ENCODE measurements around the gene ITGAX.
"Not testable (repeated sequence)": the region's sequence is repeated elsewhere in the genome, so short reads cannot be mapped to it uniquely, and the experiment has no call there.

ITGAX gene

DNA sequence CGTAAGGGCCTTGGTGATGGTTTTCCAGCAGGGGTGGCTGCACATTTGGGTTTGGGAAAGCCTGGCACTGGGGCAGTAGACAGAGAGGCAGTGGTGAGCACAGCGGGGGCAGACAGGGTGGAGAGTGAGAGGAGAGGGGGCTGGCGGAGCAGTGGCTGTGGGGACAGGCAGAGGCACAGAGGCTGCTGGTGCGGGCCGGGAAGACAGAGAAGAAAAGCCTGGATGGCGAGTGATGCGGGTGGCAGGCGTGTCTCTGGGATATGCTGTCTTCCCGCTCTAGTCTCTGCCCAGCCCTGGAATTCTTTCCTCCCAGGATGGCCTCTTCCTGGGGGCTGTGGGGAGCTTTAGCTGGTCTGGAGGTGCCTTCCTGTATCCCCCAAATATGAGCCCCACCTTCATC, 55.1 kb downstream of the ITGAX start:
- DNase-seq (ENCODE audit: low read depth) = no peak

DNA sequence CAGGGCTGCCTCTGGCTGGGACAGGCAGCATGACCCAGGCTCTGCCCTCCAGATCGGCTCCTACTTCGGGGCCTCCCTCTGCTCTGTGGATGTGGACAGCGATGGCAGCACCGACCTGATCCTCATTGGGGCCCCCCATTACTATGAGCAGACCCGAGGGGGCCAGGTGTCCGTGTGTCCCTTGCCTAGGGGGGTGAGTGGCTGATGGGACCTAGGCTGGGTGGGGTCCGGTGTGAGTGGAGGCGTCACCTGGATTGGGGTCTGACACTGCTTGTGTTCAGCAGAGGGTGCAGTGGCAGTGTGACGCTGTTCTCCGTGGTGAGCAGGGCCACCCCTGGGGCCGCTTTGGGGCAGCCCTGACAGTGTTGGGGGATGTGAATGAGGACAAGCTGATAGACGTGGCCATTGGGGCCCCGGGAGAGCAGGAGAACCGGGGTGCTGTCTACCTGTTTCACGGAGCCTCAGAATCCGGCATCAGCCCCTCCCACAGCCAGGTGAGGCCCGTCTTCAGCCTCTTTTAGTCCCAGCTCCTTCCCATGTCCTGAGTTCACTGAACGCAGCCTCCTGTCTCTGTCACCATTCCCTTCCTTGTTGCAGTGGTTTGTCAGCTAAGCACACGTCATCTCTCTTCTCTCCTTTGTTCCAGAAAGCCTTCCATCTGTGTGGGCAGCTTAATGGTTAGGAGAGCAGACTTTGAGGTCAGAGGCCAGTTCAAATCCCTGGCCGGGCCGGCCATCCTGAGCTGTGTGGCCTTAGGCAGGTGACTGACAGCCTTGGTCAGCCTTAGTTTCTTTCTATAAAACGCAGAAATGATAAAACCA, 56.3 kb downstream of the ITGAX start:
- no peak for DNase-seq (ENCODE audit: low read depth)

DNA sequence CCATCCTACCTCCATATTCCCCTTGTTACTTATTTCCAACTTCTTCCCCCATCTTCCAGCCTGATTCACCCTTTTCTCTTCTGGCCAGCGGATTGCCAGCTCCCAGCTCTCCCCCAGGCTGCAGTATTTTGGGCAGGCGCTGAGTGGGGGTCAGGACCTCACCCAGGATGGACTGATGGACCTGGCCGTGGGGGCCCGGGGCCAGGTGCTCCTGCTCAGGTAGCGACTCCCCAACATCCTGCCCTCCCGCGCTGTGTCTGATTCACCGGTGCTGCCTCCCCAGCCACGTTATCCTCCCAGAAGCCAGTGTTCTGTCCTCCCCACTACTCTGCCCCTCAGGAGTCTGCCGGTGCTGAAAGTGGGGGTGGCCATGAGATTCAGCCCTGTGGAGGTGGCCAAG, 57.8 kb downstream of the ITGAX start:
- DNase-seq (ENCODE audit: low read depth) = no peak

DNA sequence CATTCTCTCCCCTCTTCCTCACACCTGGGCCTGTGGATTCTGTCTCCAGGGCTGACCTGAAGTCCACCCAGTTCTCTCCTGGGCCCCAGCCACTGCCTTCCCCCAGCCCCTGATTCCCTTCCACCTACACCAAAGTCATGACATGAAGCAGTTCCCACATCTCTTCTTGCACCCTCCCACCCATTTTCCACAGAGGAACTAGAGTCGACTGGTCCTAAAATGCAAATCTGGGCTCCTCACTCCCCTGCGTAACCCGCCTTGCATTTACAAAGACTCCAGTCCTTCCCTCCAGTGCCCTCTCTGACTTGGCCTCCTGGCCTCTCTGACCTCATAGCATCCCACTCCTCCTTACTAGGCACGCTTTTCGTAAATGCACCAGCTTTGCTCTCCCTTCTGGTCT, 58.4 kb downstream of the ITGAX start:
- DNase-seq (ENCODE audit: low read depth) = no peak

DNA sequence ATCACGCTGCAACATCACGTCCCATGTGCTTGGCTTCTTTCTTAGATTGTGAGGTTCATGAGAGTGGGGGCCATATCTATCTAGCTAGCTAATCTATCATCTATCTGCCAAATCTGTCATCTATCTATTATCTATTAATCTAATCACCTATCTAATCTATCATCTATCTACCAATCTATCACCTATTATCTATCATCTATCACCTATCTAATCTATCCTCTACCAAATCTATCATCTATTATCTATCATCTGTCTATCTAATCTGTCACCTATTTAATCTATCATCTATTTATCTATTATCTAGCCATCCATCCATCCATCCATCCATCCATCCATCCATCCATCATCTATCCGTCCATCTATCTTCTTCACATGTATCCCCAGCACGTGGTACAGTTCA, 59.0 kb downstream of the ITGAX start:
- no peak for DNase-seq (ENCODE audit: low read depth)

DNA sequence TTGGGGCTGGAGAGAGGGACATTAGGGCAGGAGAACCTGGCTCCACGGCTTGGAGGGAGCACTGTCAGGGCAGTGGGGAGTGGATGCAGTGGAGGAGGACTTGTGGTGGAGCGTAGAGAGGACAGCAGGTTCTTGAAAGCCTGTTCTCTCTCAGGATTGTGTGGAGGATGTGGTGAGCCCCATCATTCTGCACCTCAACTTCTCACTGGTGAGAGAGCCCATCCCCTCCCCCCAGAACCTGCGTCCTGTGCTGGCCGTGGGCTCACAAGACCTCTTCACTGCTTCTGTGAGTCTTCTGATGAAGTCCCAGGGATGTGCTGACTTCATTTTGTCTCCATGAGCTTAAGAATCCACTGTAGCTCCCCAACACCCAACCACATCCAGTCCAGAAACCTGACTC, 59.7 kb downstream of the ITGAX start:
- no peak for DNase-seq (ENCODE audit: low read depth)

DNA sequence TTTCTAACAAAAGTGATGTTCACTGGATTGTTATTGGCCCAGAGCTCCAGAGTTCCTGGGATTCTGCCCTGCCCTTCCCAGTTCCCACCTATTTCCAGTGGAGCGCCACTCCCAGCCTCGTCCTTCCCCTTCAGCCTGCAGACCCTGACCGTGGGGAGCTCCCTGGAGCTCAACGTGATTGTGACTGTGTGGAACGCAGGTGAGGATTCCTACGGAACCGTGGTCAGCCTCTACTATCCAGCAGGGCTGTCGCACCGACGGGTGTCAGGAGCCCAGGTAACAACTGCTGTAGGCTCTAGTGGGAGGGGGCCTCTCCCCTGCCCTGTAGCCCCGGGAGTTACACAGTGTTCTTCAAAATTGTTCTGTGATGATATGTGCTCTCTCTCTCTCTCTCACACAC, 61.4 kb downstream of the ITGAX start:
- DNase-seq (ENCODE audit: low read depth) = no peak

DNA sequence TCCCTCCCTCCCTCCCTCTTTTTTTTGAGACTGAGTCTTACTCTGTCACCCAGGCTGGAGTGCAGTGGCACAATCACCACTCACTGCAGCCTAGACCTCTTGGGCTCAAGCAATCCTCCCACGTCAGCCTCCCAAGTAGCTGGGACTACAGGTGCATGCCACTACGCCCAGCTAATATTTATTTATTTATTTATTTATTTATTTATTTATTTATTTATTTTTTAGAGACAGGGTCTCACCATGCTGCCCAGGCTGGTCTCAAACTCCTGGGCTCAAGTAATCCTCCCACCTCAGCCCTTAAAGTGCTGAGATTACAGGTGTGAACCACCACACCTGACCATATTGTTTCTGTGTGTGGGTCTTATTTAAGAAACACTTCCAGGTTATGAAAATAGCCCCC, 62.1 kb downstream of the ITGAX start:
- DNase-seq (ENCODE audit: low read depth) = not testable (repeated sequence)

DNA sequence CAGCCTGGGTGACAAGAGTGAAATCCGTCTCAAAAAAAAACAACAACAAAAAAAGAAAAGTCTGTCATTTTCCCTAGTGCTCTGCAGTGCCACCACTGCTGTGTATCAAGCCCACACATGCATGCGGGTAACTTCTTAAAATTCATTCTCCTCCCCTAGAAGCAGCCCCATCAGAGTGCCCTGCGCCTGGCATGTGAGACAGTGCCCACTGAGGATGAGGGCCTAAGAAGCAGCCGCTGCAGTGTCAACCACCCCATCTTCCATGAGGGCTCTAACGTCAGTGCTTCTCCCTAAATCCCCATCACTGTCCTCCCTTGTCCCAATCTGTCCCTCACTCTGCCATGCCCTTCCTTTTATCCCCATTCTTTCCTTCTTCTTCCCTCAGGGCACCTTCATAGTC, 62.9 kb downstream of the ITGAX start:
- no peak for DNase-seq (ENCODE audit: low read depth)

DNA sequence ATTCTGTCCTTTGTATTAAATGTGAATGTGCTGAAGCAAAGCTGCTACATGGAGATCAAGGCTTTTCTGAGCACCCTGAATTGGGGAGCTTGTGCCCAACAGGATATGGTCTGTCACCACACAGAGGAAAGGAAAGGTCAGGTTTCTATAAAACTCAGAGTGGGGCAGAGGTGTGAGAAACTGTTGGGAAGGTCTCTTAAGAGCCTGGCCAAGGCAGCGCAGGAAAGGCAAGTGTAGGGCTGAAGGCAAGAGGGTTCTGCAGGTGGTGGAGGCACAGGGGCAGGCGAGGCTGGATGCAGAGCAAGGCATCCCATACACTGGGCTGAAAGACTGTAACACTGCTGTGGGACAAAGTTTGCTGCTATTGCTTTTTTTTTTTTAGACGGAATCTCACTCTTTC, 65.1 kb downstream of the ITGAX start:
- no peak for DNase-seq (ENCODE audit: low read depth)

DNA sequence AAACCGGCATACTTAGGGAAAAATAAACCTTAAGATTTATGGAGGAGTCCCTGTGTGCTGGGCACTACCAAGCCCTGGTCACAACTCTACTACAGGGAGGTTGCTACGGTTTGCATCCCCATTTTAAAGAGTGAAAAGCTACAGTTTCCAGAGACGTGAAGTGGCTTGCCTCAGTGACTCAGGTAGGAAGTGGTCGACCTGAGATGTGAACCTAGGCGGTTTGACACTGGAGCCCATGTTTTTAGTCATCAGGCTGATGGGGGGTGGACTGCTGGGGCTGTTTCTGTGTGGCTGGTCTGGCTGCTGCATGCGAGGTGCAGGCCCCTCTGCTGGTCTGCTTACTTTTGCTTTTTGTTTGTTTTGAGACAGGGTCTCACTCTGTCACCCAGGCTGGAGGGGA, 66.6 kb downstream of the ITGAX start:
- no peak for DNase-seq (ENCODE audit: low read depth)

DNA sequence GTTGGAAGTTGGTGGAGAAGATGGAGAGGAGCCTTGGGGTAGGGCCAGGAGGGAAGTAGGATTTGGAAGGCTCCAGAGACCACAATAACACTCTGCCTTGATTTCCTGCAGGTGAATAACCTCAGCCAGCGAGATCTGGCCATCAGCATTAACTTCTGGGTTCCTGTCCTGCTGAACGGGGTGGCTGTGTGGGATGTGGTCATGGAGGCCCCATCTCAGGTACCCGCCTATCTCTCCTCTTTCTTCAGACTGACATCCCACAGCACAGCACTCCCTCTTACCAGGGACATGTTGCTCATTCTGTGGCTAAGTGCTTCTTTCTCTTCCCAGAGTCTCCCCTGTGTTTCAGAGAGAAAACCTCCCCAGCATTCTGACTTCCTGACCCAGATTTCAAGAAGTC, 68.3 kb downstream of the ITGAX start:
- DNase-seq (ENCODE audit: low read depth) = no peak

DNA sequence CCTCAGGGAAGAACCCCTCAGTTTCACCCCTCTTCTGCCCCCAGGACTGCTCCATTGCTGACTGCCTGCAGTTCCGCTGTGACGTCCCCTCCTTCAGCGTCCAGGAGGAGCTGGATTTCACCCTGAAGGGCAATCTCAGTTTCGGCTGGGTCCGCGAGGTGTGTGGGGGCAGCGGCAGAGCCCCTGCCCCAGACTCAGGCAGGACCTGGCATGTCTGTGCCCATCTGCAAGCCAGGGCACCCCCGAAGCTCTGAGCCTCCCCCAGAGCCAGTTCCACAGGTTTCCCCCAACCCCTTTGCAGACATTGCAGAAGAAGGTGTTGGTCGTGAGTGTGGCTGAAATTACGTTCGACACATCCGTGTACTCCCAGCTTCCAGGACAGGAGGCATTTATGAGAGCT, 68.8 kb downstream of the ITGAX start:
- DNase-seq (ENCODE audit: low read depth) = no peak

DNA sequence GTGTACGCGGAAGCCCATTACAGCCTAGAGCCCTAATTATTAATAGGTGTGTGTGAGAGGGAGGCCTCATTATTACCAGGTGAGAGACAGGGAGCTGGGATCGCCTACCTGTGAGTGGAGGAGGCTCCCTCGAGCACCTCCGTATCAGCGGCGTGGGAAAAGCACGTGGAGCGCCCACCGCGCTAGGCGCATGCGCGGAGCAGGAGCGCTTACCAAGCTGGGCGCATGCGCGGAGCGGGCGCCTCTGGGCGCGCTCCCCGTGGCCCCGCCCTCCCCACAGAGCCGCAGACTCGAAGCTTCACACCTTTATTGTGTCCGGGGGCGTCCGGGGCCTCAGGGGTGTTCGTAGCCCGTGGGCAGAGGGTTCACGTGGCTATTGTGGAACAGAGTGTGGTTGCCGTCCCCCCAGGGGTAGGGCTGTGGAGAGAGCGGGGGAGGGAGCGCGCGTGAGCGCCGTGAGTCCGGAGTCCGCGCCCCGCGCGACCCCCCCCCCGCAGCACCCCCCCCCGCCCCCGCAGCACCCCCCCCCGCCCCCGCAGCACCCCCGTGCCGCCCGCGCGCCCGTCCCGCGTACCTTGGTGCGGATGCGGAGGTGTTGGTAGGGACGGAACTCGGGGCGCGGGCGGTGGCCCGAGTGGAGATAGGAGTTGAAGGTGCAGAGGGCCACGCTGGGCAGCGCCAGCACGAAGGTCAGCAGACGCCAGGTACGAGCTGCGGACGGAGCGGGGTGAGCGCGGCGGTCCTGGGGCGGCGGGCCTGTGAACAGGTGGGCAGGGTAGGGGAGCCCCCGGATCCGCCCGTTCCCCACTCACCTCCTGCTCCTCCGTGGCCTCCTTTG, 72.7 kb downstream of the ITGAX start:
- peak; percentile 40 for DNase-seq (ENCODE audit: low read depth)

DNA sequence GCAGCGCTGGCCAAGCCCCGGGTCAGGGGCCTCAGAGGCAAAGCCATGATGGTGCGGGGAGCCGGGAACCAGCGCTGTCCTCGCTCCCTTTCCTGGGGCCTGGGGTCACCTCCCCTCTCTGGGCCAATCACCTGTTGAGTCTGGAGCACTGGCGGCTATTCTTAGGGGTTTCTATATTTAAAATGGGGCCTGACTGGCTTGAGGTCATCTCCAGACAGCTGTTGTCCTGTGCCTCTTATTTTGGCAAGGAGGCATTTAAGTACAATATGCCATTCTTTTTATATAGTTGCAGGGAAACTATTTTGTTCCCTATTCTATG, 73.3 kb downstream of the ITGAX start, which contains the start of gene COX6A2:
COX6A2 (minus strand) TSS at position 82 of the 319 bp plus-strand sequence; CDS start at position 47, 35 bp downstream.
- no peak for DNase-seq (ENCODE audit: low read depth)

DNA sequence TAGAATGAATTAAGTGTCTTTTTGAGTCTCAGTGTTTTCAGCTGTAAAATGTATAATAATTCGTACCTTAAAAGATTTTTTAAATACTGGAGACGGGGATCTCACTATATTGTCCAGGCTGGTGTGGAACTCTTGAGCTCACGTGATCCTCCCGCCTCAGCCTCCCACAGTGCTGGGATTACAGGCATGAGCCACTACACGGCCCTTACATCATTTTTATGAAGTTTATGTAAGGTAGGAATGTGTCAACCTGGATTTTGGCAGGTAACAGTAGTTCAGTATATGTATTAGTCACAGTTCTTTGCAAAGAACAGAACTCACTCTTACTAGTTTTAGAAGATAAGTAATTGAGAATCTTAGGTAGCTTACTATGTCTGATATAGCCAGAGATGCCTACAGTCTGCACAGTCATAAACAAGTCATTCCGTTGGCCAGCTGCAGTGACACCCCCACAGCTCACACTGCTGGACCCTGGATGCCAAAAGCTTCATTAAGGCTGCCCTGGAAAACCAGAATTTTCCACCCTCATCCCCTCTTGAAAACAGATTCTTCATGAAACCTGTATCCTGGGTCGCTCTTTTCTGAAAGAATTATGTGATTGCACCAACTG, 73.8 kb downstream of the ITGAX start:
- no peak for DNase-seq (ENCODE audit: low read depth)

DNA sequence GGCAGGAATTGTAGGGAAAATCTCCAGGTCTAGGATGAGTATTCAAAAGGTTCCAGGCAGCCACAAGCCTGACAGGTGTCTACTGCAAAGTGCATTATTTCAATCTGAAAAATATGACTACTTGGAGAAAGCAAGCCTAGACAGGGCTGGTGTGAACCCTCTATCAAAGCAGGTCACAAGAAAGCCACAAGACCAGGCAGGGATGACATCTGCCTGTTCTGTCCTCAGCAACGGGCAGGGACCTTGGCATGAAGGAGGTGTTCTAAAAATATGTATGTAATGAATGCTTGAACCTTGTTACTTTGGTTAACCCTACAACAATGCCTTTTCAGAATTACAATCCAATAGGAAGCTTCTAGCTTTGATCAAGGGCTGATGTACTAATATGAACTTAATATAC, 74.3 kb downstream of the ITGAX start:
- DNase-seq (ENCODE audit: low read depth) = no peak

DNA sequence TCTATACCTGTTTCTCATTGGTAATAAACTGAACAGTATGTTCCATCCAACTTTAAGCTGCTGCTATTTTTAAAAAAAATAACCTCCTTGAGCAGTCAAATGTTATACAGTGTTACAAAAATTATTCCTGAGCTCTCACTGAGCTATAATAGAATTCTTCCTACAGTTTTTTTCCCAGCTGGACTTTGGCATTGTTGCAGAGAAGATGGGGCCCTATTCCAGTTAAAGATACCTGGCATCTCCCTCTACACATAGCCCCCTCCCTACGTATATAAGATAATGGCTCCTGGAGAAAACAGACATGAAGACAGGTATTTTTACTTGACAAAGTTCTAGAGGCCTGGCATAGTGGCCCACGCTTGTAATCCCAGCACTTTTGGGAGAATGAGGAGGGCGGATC, 74.8 kb downstream of the ITGAX start:
- DNase-seq (ENCODE audit: low read depth) = no peak

DNA sequence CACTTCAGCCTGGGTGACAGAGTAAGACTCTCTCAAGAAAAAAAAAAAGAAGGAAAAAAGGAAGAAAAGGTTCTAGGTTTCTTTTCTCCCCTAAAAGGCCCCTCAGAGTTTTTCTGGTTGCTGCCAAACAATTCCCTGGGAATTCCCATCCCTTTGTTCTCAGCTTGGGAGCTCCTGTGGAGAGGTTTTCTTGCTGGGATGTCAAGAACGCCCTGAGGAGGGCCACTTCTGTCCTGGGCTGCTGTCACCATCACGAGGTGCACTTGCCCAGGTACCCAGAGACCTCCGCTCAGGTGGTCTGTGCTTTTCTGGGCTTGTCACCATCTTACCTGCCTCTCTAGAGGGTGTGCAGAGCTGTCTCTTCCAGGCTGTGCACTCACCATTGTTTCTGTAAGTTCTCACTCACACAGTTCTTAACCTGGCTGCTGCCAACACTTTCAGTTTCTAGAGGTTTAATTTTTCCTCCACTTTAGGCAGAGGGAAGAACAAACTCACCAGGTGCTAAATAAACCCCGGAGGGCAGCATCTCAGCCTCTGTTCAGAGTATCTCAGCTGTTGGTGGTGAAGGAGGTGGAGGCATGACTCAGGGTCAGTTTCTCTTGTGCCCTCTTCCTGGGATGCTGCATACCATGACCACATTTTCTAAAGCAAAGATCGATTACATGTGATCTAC, 75.5 kb downstream of the ITGAX start:
- DNase-seq (ENCODE audit: low read depth) = no peak

Data from activated T-helper 1 cell treated with Interleukin-2 at 50 U/mL for 16 hours (primary cell).